KG1 (cell line): ENCODE measurements around the gene NT5C3A.

Experiments
- DNase-seq: peaks from one replicate; lab custom pipeline; 2025; lab: John Stamatoyannopoulos, UW

NT5C3A gene

GRCh38 chr7:33075818-33076518 is 13.4 kb upstream of the NT5C3A start:
- DNase-seq: no peak

GRCh38 chr7:33073243-33073642 is 10.7 kb upstream of the NT5C3A start:
- DNase-seq: no peak

- DNase-seq: no peak
Measured at GRCh38 chr7:33072471-33072870, 9.9 kb upstream of the NT5C3A start.

- DNase-seq: no peak
Measured at GRCh38 chr7:33070831-33071230, 8.3 kb upstream of the NT5C3A start.

- no peak for DNase-seq
Measured at GRCh38 chr7:33070277-33070676, 7.7 kb upstream of the NT5C3A start.

- no peak for DNase-seq
Measured at GRCh38 chr7:33067921-33068320, 5.3 kb upstream of the NT5C3A start.

- DNase-seq: no peak
Measured at GRCh38 chr7:33066771-33067170, 4.2 kb upstream of the NT5C3A start.

GRCh38 chr7:33065981-33066380 is 3.4 kb upstream of the NT5C3A start:
- DNase-seq: no peak

GRCh38 chr7:33062782-33063443 is 337 bp upstream of the NT5C3A start:
- DNase-seq: peak; percentile 98

GRCh38 chr7:33061282-33061937 is 1.2 kb downstream of the NT5C3A start:
- DNase-seq: no peak

GRCh38 chr7:33059635-33060034 is 2.9 kb downstream of the NT5C3A start:
- no peak for DNase-seq

- DNase-seq: no peak
Measured at GRCh38 chr7:33055158-33055557, 7.4 kb downstream of the NT5C3A start.

- DNase-seq: no peak
Measured at GRCh38 chr7:33054261-33054964, 8.2 kb downstream of the NT5C3A start.

GRCh38 chr7:33053721-33054120 is 8.9 kb downstream of the NT5C3A start:
- DNase-seq: no peak

- DNase-seq: peak; percentile 89
Measured at GRCh38 chr7:33050535-33051318, 11.8 kb downstream of the NT5C3A start.

GRCh38 chr7:33048704-33049103 is 13.9 kb downstream of the NT5C3A start:
- no peak for DNase-seq

- DNase-seq: no peak
Measured at GRCh38 chr7:33048257-33048656, 14.3 kb downstream of the NT5C3A start.

GRCh38 chr7:33044986-33045385 is 17.6 kb downstream of the NT5C3A start:
- DNase-seq: no peak

GRCh38 chr7:33044401-33044718 is 18.2 kb downstream of the NT5C3A start:
- DNase-seq: no peak

- no peak for DNase-seq
Measured at GRCh38 chr7:33043501-33044400, 18.8 kb downstream of the NT5C3A start.
